Fibroblast of gingiva (primary cell): ENCODE measurements around the gene KRTAP4-3.
"Not testable (repeated sequence)": the region's sequence is repeated elsewhere in the genome, so short reads cannot be mapped to it uniquely, and the experiment has no call there.

Experiments used
- DNase-seq: peaks from one replicate; pipeline ENCODE4 v3.0.0-alpha.2; 2011; ENCODE audit warnings: low read depth

Gene KRTAP4-3

GRCh38 chr17:41117846-41118386, 50.1 kb downstream of the KRTAP4-3 start, which contains the start of gene KRTAP4-11:
KRTAP4-11 (minus strand) TSS chr17:41118373; CDS start chr17:41118315, 58 bp downstream.
- not testable (repeated sequence) for DNase-seq
